Thoracic aorta (tissue), 2 donors: ENCODE data around the gene MMP14. TPM values are rescaled to one million over a fixed set of nuclear protein-coding genes. Genes with fewer than 3 reads are reported as not detected.

Source experiments
- ATAC-seq: fragments of 150-250 bp; one replicate; pipeline ENCODE4 v1.8.0; 2017; ENCODE audit warnings: low read depth; ENCODE audit not compliant: insufficient number of reproducible peaks, low FRiP score
- DNase-seq: peaks from one replicate; pipeline ENCODE4 v3.0.0-alpha.2; 2020; ENCODE audit warnings: low spot score
- H3K27ac ChIP-seq, 2 donors: fragments of 200-600 bp; sonication (generic); 1 replicate in 1 of 2; 2 replicates in 1 of 2; pipeline ENCODE4 v1.5.1; 2016; ENCODE audit warnings: mild to moderate bottlenecking in 2 of 2, moderate library complexity in 2 of 2
- H3K27me3 ChIP-seq: fragments of 200-600 bp; sonication (generic); replicated peaks from 2 replicates; pipeline ENCODE4 v1.6.0; 2016; ENCODE audit warnings: mild to moderate bottlenecking; ENCODE audit not compliant: insufficient read depth
- H3K36me3 ChIP-seq: fragments of 200-600 bp; sonication (generic); one replicate; pipeline ENCODE4 v1.5.1; 2016
- H3K4me1 ChIP-seq, 2 donors: fragments of 200-600 bp; sonication (generic); 1 replicate in 1 of 2; 2 replicates in 1 of 2; pipeline versions ENCODE4 v1.5.1 to v1.6.0; 2016; ENCODE audit warnings: low read depth in 2 of 2, mild to moderate bottlenecking in 1 of 2; ENCODE audit not compliant: control insufficient read depth in 1 of 2
- H3K4me3 ChIP-seq: fragments of 200-600 bp; sonication (generic); 2 replicates; pipeline ENCODE4 v1.5.1; 2016; ENCODE audit warnings: mild to moderate bottlenecking
- H3K9me3 ChIP-seq: fragments of 200-600 bp; sonication (generic); 2 replicates; pipeline ENCODE4 v1.5.1; 2016
- total RNA-seq, 2 donors: library from RNA; depleted of rRNA; stranded (reverse); fragments of >200 nt; gene quantifications; one replicate each; pipeline versions ENCODE4 v1.1.0 to v1.2.3, GENCODE V29; 2016
- TF ChIP-seq, protein P1 (sequence below): fragments of 200-600 bp; sonication (generic); IDR thresholded peaks from one replicate; pipeline ENCODE4 v1.5.1; 2019; ENCODE audit warnings: antibody characterized with exemption

MMP14 gene
- total RNA-seq, 2 donors from 2014 or later = 160 to 182 TPM

DNA sequence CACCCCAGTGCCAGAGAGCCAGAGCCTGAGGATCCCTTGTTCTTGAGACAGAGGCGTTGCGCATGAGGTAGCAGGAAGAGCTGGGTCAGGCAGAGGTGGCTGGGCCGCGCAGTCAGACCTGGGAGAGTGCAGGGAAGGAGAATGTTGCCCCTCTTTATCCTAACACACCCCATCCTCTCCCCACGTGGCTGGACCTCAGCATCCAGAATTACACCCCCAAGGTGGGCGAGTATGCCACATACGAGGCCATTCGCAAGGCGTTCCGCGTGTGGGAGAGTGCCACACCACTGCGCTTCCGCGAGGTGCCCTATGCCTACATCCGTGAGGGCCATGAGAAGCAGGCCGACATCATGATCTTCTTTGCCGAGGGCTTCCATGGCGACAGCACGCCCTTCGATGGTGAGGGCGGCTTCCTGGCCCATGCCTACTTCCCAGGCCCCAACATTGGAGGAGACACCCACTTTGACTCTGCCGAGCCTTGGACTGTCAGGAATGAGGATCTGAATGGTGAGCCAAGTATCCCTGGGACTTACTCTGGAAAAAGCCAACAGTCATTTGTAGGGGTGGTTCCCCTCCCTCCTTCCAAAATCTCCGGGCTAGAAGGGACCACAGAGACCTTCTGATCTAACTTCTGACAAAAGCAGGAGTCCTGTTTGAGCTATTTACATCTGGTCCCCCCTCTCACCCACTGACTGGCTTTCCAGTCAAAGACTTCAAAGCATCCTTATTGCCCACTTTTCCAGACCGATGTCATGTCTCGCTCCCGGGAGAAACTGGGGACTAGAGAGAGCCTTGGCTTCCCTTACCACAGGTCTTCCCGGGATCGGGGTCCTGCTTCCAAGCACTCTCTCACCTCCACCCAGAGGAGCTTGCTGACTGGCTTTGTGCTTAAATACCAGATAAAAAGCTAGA is 6.1 kb downstream of the MMP14 start:
- Histone ChIP-seq H3K4me3 (no peak overlapping the region), H3K9me3 (no peaks in the 10 kb centered on the region), H3K36me3 (peaks cover 57% of the 10 kb centered on the region), H3K27me3 (no peaks in the 10 kb centered on the region), H3K27ac (peak overlapping the region in 1 of 2 donors; percentile 12), H3K4me1 (peaks cover 25 to 66% of the 10 kb centered on the region in 2 donors)
- ATAC-seq = no peak
- TF ChIP-seq, protein P1, sequence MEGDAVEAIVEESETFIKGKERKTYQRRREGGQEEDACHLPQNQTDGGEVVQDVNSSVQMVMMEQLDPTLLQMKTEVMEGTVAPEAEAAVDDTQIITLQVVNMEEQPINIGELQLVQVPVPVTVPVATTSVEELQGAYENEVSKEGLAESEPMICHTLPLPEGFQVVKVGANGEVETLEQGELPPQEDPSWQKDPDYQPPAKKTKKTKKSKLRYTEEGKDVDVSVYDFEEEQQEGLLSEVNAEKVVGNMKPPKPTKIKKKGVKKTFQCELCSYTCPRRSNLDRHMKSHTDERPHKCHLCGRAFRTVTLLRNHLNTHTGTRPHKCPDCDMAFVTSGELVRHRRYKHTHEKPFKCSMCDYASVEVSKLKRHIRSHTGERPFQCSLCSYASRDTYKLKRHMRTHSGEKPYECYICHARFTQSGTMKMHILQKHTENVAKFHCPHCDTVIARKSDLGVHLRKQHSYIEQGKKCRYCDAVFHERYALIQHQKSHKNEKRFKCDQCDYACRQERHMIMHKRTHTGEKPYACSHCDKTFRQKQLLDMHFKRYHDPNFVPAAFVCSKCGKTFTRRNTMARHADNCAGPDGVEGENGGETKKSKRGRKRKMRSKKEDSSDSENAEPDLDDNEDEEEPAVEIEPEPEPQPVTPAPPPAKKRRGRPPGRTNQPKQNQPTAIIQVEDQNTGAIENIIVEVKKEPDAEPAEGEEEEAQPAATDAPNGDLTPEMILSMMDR = no peak
- no peak for DNase-seq

DNA sequence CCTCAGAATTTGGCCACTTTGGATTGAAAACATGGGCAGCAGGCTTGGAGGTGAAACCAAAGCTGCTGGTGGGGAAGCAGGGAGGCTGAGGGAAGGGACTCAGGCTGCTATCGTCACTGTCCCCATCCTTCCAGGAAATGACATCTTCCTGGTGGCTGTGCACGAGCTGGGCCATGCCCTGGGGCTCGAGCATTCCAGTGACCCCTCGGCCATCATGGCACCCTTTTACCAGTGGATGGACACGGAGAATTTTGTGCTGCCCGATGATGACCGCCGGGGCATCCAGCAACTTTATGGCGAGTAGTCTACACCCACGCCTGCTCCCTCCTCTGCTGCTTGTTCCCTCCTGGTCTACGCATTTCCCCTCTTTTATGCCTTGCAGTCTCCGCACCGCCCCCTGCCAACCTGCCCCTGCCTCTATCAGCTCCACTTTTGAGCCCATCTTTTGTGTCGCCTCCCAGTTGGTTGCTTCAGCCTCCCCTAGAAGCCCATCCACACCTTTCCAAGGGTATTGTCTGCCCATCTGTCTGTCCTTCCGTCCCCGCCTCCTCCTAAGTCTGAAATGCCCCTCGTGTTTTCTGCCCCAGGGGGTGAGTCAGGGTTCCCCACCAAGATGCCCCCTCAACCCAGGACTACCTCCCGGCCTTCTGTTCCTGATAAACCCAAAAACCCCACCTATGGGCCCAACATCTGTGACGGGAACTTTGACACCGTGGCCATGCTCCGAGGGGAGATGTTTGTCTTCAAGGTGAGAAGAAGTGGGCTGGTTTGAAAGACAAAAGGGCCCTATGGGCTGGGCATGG is 6.9 kb downstream of the MMP14 start:
- TF ChIP-seq, protein P1 = no peak
- H3K27me3 ChIP-seq = no peaks in the 10 kb centered on the region
- H3K27ac ChIP-seq = peak overlapping the region in 1 of 2 donors; percentile 12
- no peaks in the 10 kb centered on the region for H3K9me3 ChIP-seq
- H3K4me3 ChIP-seq = no peak overlapping the region
- H3K36me3 ChIP-seq = peaks cover 57% of the 10 kb centered on the region
- ATAC-seq (no peak), DNase-seq (no peak)
- H3K4me1 ChIP-seq = peaks cover 31 to 71% of the 10 kb centered on the region in 2 donors

DNA sequence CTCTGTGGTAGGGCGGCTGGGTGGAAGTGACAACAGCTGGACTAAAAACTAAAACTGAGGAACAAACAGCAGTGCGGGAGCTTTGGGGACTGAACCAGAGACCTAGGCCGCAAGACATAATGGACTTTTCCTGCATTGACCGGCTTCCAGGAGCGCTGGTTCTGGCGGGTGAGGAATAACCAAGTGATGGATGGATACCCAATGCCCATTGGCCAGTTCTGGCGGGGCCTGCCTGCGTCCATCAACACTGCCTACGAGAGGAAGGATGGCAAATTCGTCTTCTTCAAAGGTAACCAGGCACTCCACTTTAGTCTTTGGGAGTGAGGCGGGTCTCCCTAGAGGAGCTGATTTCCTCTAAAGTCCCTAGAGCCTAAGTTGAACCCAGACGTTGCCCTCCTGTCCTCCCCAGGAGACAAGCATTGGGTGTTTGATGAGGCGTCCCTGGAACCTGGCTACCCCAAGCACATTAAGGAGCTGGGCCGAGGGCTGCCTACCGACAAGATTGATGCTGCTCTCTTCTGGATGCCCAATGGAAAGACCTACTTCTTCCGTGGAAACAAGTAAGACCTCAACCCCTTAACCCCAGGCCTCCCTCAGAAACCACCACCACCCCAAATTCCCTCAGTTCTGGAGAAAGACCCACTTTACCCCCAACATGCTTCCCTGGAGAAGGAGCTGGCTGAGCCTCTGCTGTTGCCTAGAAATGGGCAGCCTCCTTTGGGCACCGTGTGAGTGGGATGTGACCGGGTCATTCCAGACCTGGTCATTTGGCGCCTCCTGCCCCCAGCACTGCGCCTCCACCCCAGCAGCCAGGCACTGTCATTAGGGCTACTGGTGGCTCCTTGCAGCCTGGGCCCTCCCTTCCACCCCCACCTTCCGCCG is 8.1 kb downstream of the MMP14 start:
- H3K4me3 ChIP-seq = no peak overlapping the region
- H3K9me3 ChIP-seq = no peaks in the 10 kb centered on the region
- peak overlapping the region in 1 of 2 donors; percentile 43 for H3K27ac ChIP-seq
- TF ChIP-seq, protein P1 = no peak
- no peak for DNase-seq
- no peak for ATAC-seq
- H3K4me1 ChIP-seq = peaks cover 32 to 71% of the 10 kb centered on the region in 2 donors
- peaks cover 57% of the 10 kb centered on the region for H3K36me3 ChIP-seq
- no peaks in the 10 kb centered on the region for H3K27me3 ChIP-seq

DNA sequence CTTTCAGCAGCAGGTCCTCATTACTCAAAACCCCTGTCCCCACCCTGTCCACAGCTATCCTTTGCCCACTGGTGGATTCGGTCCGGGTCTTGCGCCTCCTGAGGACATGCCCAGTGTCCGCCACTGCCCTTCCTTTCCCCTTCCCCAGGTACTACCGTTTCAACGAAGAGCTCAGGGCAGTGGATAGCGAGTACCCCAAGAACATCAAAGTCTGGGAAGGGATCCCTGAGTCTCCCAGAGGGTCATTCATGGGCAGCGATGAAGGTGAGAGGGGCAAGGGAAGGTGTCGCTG is 8.7 kb downstream of the MMP14 start:
- no peaks in the 10 kb centered on the region for H3K27me3 ChIP-seq
- H3K27ac ChIP-seq = peak overlapping the region in 1 of 2 donors; percentile 43
- no peak overlapping the region for H3K4me3 ChIP-seq
- no peak for DNase-seq
- peaks cover 57% of the 10 kb centered on the region for H3K36me3 ChIP-seq
- ATAC-seq = no peak
- no peaks in the 10 kb centered on the region for H3K9me3 ChIP-seq
- H3K4me1 ChIP-seq = peaks cover 35 to 73% of the 10 kb centered on the region in 2 donors
- TF ChIP-seq, protein P1 = no peak
